NCI-H1092 treated with DMSO at 0.1 percent for 48 hours (cell line): ENCODE measurements around the gene ZMIZ1.

Experiments
- DNase-seq: peaks from one replicate; lab custom pipeline; 2025; lab: John Stamatoyannopoulos, UW

The ZMIZ1 gene

DNA sequence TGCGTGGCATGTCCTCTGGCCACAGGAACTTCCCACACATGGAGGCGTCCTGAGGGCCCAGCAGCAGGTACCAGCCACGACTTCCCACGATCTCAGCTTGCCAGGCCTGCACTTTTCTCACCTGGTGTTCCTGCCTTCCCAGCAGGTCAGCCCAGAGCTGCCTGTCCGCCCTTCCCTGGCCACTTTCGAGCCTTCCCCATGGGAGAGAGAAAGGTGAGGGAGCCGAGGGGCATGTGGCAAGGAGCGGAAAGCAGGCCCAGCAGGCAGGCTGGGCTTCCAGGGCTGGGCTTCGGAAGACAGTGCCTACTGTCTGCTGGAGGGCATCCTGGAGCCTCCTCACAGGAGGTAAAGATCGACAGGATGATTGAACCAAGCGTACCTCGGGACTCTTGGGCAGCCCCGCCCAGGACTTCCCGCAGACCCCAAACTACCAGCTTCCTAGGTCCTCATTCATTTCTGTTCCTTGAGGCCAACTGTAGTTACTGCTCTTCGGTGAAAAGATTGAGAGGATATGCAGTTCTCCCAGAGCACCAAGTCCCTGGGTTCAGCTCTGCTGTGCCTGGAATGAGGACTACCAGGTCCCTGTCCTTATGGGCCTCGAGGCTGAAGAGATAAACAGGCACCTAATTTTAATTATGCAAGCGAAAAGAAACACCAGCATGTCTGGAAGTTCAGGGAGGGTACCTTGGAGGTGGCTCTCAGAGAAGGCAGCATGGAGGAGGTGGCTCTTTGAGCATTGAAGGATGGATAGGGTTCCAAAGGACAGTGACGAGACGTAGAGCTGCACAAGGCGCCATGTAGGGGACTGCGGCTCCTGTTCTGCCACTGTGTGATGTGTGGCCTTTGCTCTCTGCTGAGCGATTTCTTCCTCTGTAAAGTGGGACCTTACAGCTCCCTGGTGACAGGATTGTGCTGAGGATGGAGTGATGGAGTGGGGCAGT is 87.8 kb downstream of the ZMIZ1 start:
- no peak for DNase-seq

- DNase-seq: no peak
Measured at GRCh38 chr10:79158004-79158340, 89.2 kb downstream of the ZMIZ1 start.

GRCh38 chr10:79158402-79159097 is 89.8 kb downstream of the ZMIZ1 start:
- no peak for DNase-seq

- no peak for DNase-seq
Measured at GRCh38 chr10:79159141-79159651, 90.4 kb downstream of the ZMIZ1 start.

DNA sequence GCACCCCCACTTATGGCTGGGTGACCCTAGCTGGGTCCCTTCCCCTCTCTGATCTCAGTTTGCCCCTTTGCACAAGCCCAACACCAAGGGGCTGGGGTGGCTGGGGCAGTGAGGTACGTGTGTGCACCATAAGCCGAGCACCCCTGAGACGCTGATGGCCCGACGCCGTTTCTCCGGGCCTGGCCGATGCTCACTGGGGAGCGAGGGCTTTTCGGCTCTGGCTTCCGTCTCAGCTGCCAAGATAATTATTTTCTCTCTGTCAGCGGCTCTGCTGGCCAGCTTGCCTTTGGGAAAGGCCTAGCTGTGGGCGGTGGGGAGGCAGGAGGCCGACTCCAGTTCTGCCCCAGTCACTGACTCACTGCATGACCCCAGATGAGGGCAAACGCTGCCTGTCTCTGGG is 91.0 kb downstream of the ZMIZ1 start:
- no peak for DNase-seq

DNA sequence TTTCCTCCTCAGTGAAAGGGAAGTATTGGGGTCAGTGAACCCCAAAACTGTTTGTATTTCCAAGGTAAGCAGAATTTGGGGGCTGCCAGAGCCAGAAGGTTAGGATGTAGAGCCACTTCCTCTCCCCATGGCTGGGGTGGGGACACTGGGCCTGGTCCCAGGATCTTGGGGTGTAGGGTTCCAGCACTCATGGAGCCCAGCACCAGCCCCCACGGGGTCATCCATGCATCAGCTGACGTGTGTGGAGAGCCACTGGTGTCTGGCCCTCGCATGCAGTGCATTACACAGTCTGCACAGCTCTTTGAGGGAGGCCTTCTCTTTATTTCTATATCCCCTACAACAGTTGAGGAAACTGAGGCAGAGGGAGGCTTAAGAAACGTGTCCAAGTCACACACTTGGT is 91.4 kb downstream of the ZMIZ1 start:
- no peak for DNase-seq

DNA sequence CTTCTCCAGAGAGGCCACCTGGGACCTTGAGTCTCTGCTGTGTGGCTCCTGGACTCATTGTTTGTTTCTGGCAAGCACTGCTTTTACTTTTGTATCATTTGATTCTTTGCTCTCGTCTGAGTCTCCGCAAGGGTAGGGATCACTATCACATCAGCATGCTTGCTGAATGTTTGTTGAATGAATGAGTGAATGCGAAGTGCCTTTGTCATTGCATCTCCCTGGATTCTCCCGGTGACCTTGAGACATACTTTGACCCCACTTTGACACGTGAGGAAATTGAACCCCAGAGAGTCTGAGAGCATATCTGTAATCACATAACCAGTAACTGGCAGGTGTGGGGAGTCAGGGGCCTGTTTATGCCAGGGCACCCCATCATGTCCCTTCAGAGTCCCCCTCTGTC is 92.8 kb downstream of the ZMIZ1 start:
- DNase-seq: no peak

DNA sequence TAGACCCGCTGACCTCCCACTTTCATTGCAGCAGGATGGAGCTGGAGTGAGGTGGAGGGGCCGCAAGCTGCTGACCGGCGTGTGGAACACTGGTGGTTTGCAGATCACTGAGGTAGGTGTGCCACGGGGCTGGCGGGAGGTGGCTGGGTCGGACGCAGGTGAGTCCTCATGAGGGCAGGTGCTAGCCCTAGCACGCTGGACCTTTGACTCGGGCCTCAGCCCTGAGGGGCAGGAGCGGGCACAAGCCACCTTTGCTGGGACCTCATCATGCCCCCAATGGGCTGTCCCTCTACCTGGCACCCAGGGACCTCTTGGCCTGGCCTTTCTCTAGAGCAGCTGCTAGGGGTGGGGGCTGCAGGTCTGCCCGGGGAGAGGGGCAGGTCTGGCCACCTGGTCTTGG is 93.3 kb downstream of the ZMIZ1 start:
- DNase-seq: no peak

- DNase-seq: no peak
Measured at GRCh38 chr10:79162861-79163665, 94.3 kb downstream of the ZMIZ1 start.

GRCh38 chr10:79163666-79163975 is 94.9 kb downstream of the ZMIZ1 start:
- DNase-seq: no peak

DNA sequence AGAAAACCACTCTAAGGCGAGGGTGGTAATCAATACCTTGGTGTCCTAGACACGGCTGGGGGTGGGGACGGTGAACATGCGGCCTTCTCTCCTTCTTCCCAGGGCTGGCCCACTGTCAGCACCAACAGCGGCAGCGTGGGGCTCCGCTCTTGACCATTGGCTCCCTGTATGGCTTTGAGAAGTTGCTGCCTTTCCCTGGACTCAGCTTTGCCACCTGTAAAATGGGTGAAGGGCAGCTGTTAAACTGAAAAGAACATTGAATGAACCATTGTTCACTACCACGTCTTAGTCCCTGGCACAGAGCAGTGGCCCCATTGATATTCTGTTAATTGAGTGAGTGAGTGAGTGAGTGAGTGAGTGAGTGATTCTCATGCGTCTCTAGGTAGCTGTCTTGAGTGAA is 95.3 kb downstream of the ZMIZ1 start:
- no peak for DNase-seq

DNA sequence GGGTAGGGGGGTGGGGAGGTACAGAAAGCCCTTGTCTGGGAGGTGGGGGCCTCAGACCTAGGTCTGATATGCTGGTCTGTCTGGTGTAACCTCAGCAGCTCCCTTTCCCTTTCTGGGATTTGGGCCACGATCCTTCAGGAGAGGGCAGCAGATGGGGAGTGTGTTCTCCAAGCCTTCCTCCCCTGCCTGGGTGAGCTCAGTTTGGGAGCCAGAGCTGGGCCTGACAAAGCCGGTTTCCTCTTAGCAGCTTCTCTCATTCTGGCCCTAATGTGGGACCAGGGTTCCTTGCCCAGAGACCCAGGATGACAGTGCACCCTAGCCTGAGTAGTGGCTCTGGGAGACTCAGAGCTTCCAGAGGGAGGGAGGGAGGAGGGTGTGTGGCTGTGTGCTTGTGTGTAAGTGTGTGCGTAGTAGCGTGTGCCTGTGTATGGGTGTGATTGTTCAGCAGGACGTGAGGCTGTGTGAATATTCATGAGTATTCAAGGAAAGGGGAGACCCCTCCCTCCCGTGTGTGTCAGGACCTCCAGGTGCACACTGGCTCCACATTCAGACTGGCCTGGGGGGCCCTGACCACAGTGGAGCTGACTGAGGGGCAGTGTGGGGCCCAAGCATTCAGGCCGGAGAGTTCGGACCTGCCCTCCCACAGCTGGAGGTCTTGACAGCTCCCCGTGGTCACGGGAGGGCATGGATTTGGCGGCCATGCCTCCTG is 96.5 kb downstream of the ZMIZ1 start:
- DNase-seq: no peak

DNA sequence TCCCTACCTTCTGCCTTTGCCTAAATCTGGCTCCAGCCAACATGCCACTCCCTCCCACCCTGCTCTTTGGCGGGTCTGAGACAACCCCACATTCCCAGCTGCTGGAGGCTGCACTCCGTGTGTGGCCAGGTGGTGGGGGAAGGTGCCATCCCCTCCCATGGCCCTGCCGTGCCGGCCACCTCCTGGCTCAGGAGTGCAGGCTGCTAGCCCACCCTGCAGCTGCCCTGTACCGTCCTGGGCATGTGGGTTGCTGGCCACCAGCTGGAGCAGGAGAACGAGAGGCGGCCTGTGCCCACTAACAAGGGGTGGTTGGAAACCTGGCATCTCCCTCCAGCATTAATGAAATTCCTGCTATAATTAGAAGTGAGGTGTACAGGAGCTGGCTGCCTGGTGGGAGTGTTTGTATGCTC is 97.6 kb downstream of the ZMIZ1 start:
- no peak for DNase-seq

- DNase-seq: no peak
Measured at GRCh38 chr10:79166741-79167140, 98.0 kb downstream of the ZMIZ1 start.

DNA sequence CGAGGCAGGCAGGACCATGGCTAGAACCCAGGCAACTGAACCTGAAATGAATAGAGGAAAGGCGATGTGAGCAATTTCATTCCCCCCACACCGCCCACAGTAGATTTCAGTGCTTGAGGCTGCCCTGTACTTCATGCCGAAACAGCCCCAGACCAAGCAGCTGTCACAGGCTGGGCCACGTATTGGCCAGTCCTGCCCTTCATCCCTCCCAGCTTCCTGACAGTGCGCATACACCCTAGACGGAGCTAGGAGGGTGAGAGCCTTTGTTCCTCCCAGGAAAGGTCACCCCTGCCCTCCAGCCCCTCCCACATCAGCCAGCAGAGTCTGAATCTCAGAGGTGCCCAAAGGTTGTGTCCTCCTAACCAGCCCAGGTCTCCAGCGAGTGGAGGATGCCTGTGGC is 98.8 kb downstream of the ZMIZ1 start:
- no peak for DNase-seq

GRCh38 chr10:79168210-79168609 is 99.4 kb downstream of the ZMIZ1 start:
- no peak for DNase-seq

DNA sequence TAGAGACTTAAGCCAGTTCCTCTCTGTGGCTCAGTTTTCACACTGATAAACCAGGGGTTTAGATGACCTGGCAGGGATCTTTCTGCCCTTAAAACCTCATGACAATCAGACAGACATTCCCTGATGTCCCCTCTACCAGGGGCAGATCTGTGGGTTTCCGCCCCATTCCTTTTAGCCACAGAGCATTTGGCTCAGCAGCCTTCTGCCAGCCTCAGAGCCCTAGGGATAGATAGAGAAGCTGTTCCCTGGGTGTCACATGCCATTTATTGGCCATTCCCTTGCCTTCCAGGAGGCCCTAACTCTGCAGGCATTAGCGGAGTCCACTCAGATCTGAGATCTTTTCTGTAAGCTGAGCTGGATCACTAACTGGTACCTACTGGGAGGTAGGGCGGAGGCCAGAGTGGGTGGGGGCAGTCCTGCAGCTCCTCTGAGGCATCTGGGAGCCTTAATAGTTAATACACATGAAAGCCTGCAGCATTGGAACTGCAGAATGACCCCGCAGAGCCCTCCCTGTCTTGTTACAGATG is 101.5 kb downstream of the ZMIZ1 start:
- no peak for DNase-seq

GRCh38 chr10:79170993-79171392 is 102.2 kb downstream of the ZMIZ1 start:
- DNase-seq: no peak

GRCh38 chr10:79171504-79171903 is 102.7 kb downstream of the ZMIZ1 start:
- no peak for DNase-seq

DNA sequence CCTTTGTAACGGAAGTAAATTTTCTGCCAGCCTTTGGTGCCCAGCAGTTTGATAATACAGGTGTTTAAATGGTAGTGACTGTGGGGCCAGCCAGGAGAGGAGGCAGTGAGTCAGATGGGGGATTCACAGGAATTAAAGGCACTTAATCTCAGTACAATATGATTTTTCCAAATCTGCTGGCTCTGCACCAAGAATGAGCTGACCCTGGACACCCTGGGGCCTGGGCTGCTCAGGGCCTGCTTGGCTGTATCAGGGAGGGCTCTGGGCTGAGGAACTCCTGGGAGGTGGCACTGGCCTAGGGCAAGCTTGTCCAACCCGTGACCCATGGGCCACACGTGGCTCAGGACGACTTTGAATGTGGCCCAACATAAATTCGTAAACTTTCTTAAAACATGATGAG is 104.1 kb downstream of the ZMIZ1 start:
- DNase-seq: no peak

DNA sequence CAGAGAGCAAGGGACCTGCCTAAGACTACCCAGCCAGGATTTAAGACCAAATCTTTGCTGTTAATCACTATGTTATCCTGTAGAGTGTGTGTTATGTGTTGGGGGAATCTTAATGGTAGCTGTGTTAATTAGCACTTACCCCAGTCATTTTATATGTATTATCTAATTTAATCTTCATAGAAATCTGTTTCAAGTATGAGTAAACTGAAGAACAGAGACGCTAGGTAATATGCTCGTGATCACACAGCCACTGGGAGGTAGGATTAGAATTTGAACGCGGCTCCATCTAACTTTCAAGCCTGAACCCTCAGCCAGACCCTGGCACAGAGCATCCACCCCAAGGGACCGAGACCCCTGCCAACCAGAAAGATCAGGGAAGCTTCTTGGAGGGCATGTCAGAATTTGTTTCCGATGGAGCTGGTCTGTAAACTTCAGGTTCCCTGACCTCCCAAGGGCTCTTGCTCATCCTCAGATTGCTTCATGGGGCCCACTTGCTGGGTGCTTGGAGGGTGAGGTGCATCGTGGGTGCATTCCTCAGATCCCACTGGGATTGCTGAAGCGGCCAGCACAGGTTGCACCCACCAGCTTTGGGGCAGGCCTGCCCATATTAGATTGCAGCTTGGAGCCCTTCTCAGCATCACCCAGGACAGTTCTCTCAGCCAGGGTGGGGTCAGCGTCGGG is 105.0 kb downstream of the ZMIZ1 start:
- no peak for DNase-seq
